Neural progenitor cell (in vitro differentiated cells): ENCODE data around the gene FOXA1.

Source experiments
- EZH2 ChIP-seq: fragments of 200-600 bp; sonication (generic); IDR thresholded peaks from 2 replicates; pipeline ENCODE4 v1.6.1; 2017; ENCODE audit warnings: antibody characterized with exemption, mild to moderate bottlenecking, moderate library complexity
- TF ChIP-seq, protein P1 (sequence below): fragments of 200-600 bp; sonication (generic); IDR thresholded peaks from 2 replicates; pipeline ENCODE4 v1.5.1; 2017; ENCODE audit warnings: antibody characterized with exemption, mild to moderate bottlenecking

DNA sequence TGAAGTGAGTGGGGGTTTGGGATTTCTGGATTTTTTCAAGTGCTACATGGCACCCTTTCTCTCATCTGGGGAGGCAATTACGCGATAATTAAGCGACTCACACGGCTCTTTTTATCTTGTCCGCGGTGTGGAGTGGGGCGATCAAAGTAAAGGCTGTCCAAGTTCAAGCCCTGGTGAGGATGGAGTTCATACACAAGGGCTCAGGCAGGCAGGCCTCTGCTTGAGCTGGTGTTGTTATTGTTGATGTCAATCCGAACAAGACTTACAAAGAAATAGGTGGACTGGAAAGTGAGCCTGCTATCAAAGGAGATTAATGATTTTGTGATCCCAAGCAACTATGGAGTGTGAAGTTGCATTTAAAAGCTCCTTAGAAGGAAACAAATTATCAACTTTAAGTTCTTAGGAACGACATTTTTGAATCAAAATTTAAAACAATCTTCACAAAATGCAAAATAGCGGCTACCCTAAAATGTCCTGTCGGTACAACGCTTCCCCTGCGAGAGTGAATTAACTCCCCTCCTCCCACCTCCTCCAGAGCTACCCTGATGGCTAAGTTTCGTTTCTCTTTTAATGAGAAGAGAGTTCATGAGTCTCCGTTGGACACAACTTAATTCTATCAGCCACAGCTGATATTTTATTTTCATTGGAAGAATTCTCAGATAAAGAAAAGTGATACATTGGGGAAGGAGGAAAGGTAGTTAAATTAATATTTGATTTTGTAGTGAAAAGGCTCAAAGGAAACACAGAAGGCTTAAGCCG, 5.9 kb downstream of the FOXA1 start:
- TF ChIP-seq, protein P1, sequence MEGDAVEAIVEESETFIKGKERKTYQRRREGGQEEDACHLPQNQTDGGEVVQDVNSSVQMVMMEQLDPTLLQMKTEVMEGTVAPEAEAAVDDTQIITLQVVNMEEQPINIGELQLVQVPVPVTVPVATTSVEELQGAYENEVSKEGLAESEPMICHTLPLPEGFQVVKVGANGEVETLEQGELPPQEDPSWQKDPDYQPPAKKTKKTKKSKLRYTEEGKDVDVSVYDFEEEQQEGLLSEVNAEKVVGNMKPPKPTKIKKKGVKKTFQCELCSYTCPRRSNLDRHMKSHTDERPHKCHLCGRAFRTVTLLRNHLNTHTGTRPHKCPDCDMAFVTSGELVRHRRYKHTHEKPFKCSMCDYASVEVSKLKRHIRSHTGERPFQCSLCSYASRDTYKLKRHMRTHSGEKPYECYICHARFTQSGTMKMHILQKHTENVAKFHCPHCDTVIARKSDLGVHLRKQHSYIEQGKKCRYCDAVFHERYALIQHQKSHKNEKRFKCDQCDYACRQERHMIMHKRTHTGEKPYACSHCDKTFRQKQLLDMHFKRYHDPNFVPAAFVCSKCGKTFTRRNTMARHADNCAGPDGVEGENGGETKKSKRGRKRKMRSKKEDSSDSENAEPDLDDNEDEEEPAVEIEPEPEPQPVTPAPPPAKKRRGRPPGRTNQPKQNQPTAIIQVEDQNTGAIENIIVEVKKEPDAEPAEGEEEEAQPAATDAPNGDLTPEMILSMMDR: no peak
- no peak for TF ChIP-seq EZH2
